T-cell (primary cell): ENCODE data around the gene CERS6. TPM values are rescaled to one million over a fixed set of nuclear protein-coding genes. Genes with fewer than 3 reads are reported as not detected.

Source experiments
- ATAC-seq, 4 experiments: fragments of 200-7000 bp in 3 of 4; fragments of 150-1000 bp in 1 of 4; cut with Tn5 transposase; replicated peaks in 1 of 4; 1 replicate in 3 of 4; 2 replicates in 1 of 4; pipeline ENCODE4 v1.10.0; 2021; ENCODE audit warnings: moderate library complexity in 3 of 4, mild to moderate bottlenecking in 2 of 4, moderate number of reproducible peaks in 1 of 4
- CTCF ChIA-PET, 2 donors: fragments of 300-600 bp; sonication (Branson Sonifier 250); formaldehyde crosslinking; loops; one replicate each; lab custom pipeline; 2022; ENCODE audit warnings: antibody characterized with exemption in 2 of 2; lab: Charles Lee
- POLR2A ChIA-PET, 2 donors: fragments of 300-600 bp; sonication (Branson Sonifier 250); formaldehyde crosslinking; loops; one replicate each; lab custom pipeline; 2022; ENCODE audit warnings: antibody characterized with exemption in 2 of 2; lab: Charles Lee
- DNase-seq, 35 experiments: peaks; one replicate each; pipeline versions ENCODE4 v3.0.0 to v3.0.0-alpha.2; 2013 to 2023
- H3K27ac ChIP-seq: one replicate; pipeline ENCODE4 v1.5.1; 2013; ENCODE audit warnings: low read length
- H3K27me3 ChIP-seq, 2 experiments: replicated peaks in 1 of 2; 1 replicate in 1 of 2; 2 replicates in 1 of 2; pipeline versions ENCODE4 v1.6.1 to v1.7.0; 2013; ENCODE audit warnings: low read length in 1 of 2, mixed read lengths in 1 of 2; ENCODE audit not compliant: control insufficient read depth in 2 of 2, insufficient read depth in 2 of 2; ENCODE audit errors: extremely low read depth in 1 of 2
- H3K36me3 ChIP-seq, 2 donors: 1 replicate in 1 of 2; 2 replicates in 1 of 2; pipeline versions ENCODE4 v1.6.1 to v1.7.0; 2013; ENCODE audit warnings: low read length in 1 of 2; ENCODE audit not compliant: control insufficient read depth in 2 of 2, insufficient read depth in 1 of 2; ENCODE audit errors: extremely low read depth in 1 of 2
- H3K4me1 ChIP-seq, 2 experiments: 1 replicate in 1 of 2; 2 replicates in 1 of 2; pipeline versions ENCODE4 v1.6.1 to v1.7.0; 2013; ENCODE audit warnings: low read length in 2 of 2, mixed read lengths in 1 of 2; ENCODE audit not compliant: insufficient read depth in 2 of 2, control insufficient read depth in 1 of 2; ENCODE audit errors: extremely low read depth in 1 of 2
- H3K4me3 ChIP-seq, 2 donors: 1 replicate in 1 of 2; 2 replicates in 1 of 2; pipeline versions ENCODE4 v1.5.1 to v1.7.0; 2013; ENCODE audit warnings: mild to moderate bottlenecking in 2 of 2, low read length in 1 of 2, moderate library complexity in 1 of 2; ENCODE audit not compliant: control insufficient read depth in 1 of 2; ENCODE audit errors: extremely low read depth in 1 of 2
- H3K9me3 ChIP-seq: 2 replicates; pipeline ENCODE4 v1.7.0; 2013
- H3K27ac Mint-ChIP-seq, 2 donors: one replicate each; pipeline ENCODE4 v1.8.0; 2020 to 2021; ENCODE audit warnings: mild to moderate bottlenecking in 2 of 2, mixed read lengths in 2 of 2
- H3K27me3 Mint-ChIP-seq, 2 donors: one replicate each; pipeline ENCODE4 v1.8.0; 2021 to 2022; ENCODE audit warnings: mixed read lengths in 2 of 2
- H3K36me3 Mint-ChIP-seq: one replicate; pipeline ENCODE4 v1.8.0; 2021; ENCODE audit warnings: mixed read lengths
- H3K4me1 Mint-ChIP-seq, 3 donors: one replicate each; pipeline ENCODE4 v1.8.0; 2020 to 2022; ENCODE audit warnings: mixed read lengths in 3 of 3, mild to moderate bottlenecking in 1 of 3
- H3K4me3 Mint-ChIP-seq, 3 donors: one replicate each; pipeline ENCODE4 v1.8.0; 2020 to 2022; ENCODE audit warnings: mild to moderate bottlenecking in 3 of 3, mixed read lengths in 3 of 3, moderate library complexity in 3 of 3
- H3K9me3 Mint-ChIP-seq, 3 donors: one replicate each; pipeline ENCODE4 v1.8.0; 2020 to 2022; ENCODE audit warnings: mixed read lengths in 3 of 3
- WGBS: methylation state at CpG from one replicate; pipeline ENCODE4 v1.1.5; 2013; ENCODE audit warnings: missing lambda C conversion rate; ENCODE audit not compliant: insufficient coverage; 5-methylcytosine and 5-hydroxymethylcytosine counted together
- total RNA-seq, 35 experiments: library from RNA in 6 of 35; stranded (reverse) in 6 of 35; fragments of 120-200 nt in 1 of 35; gene quantifications; one replicate each; pipeline versions ENCODE4 v1.2.1 to v1.2.4 and lab custom pipeline; 2013 to 2026

CERS6 gene
- total RNA-seq, 5 donors from 2014 or later (not counting 1 experiment from before 2014, with no cell fraction given): 11.1 to 20.3 (median 13.6) TPM

DNA sequence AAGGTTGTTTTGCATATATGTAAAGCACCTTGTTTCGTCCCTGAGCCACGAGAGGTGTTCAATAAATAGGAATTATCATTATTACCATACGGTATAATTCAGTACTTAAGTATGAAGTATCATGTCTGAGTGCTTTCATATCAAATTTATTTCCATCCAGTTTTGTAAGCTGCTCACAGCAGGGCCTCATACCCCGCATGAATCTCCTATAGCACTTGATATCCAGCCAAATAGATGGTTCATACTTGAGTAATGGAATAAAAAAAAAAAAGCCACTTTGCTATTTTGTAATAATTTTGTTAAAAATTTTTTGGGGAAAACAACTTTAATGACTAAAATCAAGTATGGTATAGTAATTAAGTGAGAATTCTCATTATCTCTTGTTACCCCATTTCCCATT lies 185.6 kb downstream of the CERS6 start:
- POLR2A ChIA-PET: no interaction called here
- Mint-ChIP-seq H3K27ac (no peak overlapping the region), H3K9me3 (peaks cover 0 to 4% (median 0%) of the 10 kb centered on the region in 3 donors), H3K4me1 (peaks cover 15 to 48% (median 39%) of the 10 kb centered on the region in 3 donors), H3K36me3 (peaks cover 12% of the 10 kb centered on the region), H3K4me3 (no peak overlapping the region), H3K27me3 (no peaks in the 10 kb centered on the region)
- Histone ChIP-seq H3K36me3 (no peaks in the 10 kb centered on the region), H3K4me3 (no peak overlapping the region), H3K9me3 (no peaks in the 10 kb centered on the region), H3K27me3 (no peaks in the 10 kb centered on the region), H3K27ac (no peak overlapping the region), H3K4me1 (no peaks in the 10 kb centered on the region)
- no peak for DNase-seq
- no CpG with 5 or more reads among the region's 4 CpGs for WGBS
- CTCF ChIA-PET: no interaction called here
- no peak for ATAC-seq

DNA sequence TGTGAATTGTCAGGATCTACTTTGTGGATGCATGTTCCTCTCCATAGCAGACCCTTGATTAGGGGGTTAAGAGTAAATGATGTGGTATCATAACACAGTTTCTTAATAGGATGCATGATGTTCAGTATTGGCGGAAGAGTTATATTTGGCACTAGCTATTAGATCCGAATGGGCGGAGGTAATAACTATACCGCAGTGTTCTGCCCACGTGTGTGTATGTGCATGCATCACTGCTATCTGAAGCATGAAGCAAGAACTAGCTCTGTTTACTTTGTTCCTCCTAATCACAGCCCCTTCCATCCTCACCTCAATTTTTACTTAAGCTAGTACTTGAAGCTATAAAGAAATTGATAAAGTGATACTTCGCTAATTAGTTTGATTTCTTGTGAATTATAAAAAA lies 186.8 kb downstream of the CERS6 start:
- Mint-ChIP-seq H3K27ac (no peak overlapping the region), H3K9me3 (peaks cover 0 to 4% (median 0%) of the 10 kb centered on the region in 3 donors), H3K4me1 (peaks cover 15 to 50% (median 39%) of the 10 kb centered on the region in 3 donors), H3K36me3 (peaks cover 12% of the 10 kb centered on the region), H3K4me3 (no peak overlapping the region), H3K27me3 (no peaks in the 10 kb centered on the region)
- CTCF ChIA-PET: interaction anchor here in 1 of 2 donors (0.7 kb wide), 1 partner anchor 47 kb away, joined by 3 read pairs; no protein-coding TSS in a partner anchor
- no peak for DNase-seq
- POLR2A ChIA-PET: no interaction called here
- Histone ChIP-seq H3K9me3 (no peaks in the 10 kb centered on the region), H3K4me1 (no peaks in the 10 kb centered on the region), H3K27ac (no peak overlapping the region), H3K4me3 (no peak overlapping the region), H3K27me3 (no peaks in the 10 kb centered on the region), H3K36me3 (no peaks in the 10 kb centered on the region)
- 100% methylated on average over 2 of the region's 6 CpGs for WGBS
- no peak for ATAC-seq

DNA sequence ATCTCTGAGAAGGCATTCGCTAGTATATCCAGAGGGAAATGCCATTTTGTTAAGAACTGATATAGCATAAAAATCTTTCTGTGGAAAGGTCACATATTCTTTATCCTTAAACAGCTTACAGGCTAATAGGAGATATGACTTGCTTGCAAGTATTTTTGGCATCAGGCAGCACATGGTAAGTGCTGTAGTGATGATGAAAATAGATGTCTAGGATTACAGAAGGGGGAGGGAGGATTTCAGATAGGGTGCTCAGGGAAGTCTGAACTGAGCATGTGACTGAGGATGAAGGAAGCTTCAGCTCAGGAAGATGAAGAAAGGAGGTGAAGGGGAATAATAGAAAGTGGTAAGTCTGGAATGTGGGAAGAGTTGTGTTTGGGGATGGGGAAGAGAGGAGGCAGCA lies 187.9 kb downstream of the CERS6 start:
- no CpG with 5 or more reads among the region's 1 CpG for WGBS
- Mint-ChIP-seq H3K4me3 (no peak overlapping the region), H3K36me3 (peaks cover 12% of the 10 kb centered on the region), H3K27ac (peak overlapping the region in 1 of 2 donors; percentile 25), H3K4me1 (peaks cover 12 to 48% (median 39%) of the 10 kb centered on the region in 3 donors), H3K27me3 (no peaks in the 10 kb centered on the region), H3K9me3 (peaks cover 0 to 4% (median 0%) of the 10 kb centered on the region in 3 donors)
- ATAC-seq: no peak
- no peaks in the 10 kb centered on the region for H3K36me3 ChIP-seq
- DNase-seq: no peak
- ChIA-PET CTCF (no interaction called here), POLR2A (no interaction called here)
- H3K9me3 ChIP-seq: no peaks in the 10 kb centered on the region
- no peaks in the 10 kb centered on the region for H3K27me3 ChIP-seq
- no peak overlapping the region for H3K4me3 ChIP-seq
- H3K27ac ChIP-seq: no peak overlapping the region
- peaks cover 2 to 11% of the 10 kb centered on the region in 2 experiments for H3K4me1 ChIP-seq

DNA sequence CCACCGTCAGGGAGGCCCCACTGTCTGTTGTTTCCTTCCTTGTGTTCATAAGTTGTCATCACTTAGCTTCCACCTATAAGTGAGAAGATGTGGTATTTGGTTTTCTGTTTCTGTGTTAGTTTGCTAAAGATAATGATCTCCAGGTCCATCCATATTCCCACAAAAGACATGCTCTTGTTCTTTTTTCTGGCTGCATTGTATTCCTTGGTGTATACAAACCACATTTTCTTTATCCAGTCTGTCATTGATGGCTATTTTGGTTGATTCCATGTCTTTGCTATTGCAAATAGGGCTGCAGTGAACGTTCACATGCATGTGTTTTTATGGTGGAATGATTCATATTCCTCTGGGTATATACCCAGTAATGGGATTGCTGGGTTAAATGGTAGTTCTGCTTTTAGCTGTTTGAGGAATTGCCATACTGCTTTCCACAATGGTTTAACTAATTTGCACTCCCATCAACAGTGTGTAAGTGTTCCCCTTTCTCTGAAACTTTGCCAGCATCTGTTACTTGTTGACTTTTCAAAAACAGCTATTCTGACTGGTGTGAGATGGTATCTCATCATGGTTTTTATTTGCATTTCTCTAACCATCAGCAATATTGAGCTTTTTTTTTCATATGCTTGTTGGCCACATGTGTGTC lies 189.7 kb downstream of the CERS6 start:
- H3K9me3 ChIP-seq: no peaks in the 10 kb centered on the region
- CTCF ChIA-PET: no interaction called here
- DNase-seq (no peak), ATAC-seq (no peak)
- no peaks in the 10 kb centered on the region for H3K36me3 ChIP-seq
- Mint-ChIP-seq H3K4me1 (peaks cover 20 to 51% (median 37%) of the 10 kb centered on the region in 3 donors), H3K27ac (no peak overlapping the region), H3K4me3 (no peak overlapping the region), H3K36me3 (peaks cover 12% of the 10 kb centered on the region), H3K27me3 (no peaks in the 10 kb centered on the region), H3K9me3 (peaks cover 0 to 4% (median 0%) of the 10 kb centered on the region in 3 donors)
- WGBS: no CpG with 5 or more reads among the region's 2 CpGs
- H3K4me3 ChIP-seq: no peak overlapping the region
- POLR2A ChIA-PET: no interaction called here
- H3K4me1 ChIP-seq: peaks cover 4 to 14% of the 10 kb centered on the region in 2 experiments
- no peaks in the 10 kb centered on the region for H3K27me3 ChIP-seq
- no peak overlapping the region for H3K27ac ChIP-seq

DNA sequence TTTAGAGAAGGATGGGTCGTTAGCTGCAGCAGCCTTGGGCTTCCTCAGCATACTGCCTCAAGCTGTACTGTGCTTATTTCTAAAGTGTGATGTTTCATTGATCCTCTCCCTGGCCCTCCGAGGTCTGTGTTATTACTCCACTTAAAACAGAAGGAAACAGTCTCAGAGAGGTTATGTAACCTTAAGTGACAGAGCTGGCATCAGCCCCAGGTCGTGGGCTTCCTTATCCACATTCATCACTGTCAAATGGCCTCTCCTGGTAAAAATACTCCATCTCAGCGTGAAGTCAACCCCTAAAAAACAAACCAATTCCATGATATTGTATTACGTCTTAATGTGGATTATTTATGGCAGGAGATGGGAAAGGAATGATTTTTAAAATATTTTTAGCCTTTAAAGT lies 193.0 kb downstream of the CERS6 start:
- no peak overlapping the region for H3K27ac ChIP-seq
- H3K4me1 ChIP-seq: peaks cover 4 to 14% of the 10 kb centered on the region in 2 experiments
- POLR2A ChIA-PET: no interaction called here
- H3K9me3 ChIP-seq: no peaks in the 10 kb centered on the region
- DNase-seq (no peak), ATAC-seq (no peak)
- Mint-ChIP-seq H3K9me3 (peaks cover 0 to 4% (median 0%) of the 10 kb centered on the region in 3 donors), H3K27me3 (no peaks in the 10 kb centered on the region), H3K4me3 (no peak overlapping the region), H3K4me1 (peaks cover 9 to 32% (median 13%) of the 10 kb centered on the region in 3 donors), H3K36me3 (peaks cover 7% of the 10 kb centered on the region), H3K27ac (peak overlapping the region in 1 of 2 donors; percentile 18)
- H3K27me3 ChIP-seq: no peaks in the 10 kb centered on the region
- no CpG with 5 or more reads among the region's 5 CpGs for WGBS
- CTCF ChIA-PET: no interaction called here
- no peak overlapping the region for H3K4me3 ChIP-seq
- H3K36me3 ChIP-seq: no peaks in the 10 kb centered on the region

DNA sequence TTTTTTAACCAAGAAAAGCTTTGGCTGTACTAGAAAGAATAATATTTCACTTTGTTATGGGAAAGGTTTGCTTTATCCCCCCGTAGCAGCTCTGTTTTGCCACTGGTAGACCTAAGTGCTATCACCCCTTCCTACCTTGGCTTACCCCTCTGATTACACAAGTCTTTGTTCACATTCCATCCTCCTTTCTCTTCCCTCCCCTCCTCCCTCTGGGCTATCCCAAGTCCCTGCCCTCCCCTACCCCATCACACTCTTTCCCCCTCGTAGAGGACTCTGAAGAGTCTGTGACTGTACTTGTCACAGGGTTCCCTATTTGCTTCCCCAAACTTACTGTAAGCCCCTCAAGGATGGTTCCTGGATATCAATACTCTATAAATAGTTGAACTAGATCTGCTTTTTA lies 193.5 kb downstream of the CERS6 start:
- H3K4me1 Mint-ChIP-seq: peaks cover 5 to 27% (median 11%) of the 10 kb centered on the region in 3 donors
- no peak for ATAC-seq
- H3K27ac Mint-ChIP-seq: no peak overlapping the region
- peaks cover 4 to 14% of the 10 kb centered on the region in 2 experiments for H3K4me1 ChIP-seq
- no peak for DNase-seq
- no peaks in the 10 kb centered on the region for H3K9me3 ChIP-seq
- no peaks in the 10 kb centered on the region for H3K27me3 ChIP-seq
- no peak overlapping the region for H3K4me3 Mint-ChIP-seq
- 67% methylated on average over 1 of the region's 2 CpGs for WGBS
- H3K36me3 Mint-ChIP-seq: peaks cover 7% of the 10 kb centered on the region
- H3K36me3 ChIP-seq: no peaks in the 10 kb centered on the region
- H3K4me3 ChIP-seq: no peak overlapping the region
- peaks cover 0 to 4% (median 0%) of the 10 kb centered on the region in 3 donors for H3K9me3 Mint-ChIP-seq
- CTCF ChIA-PET: no interaction called here
- H3K27me3 Mint-ChIP-seq: no peaks in the 10 kb centered on the region
- H3K27ac ChIP-seq: no peak overlapping the region
- POLR2A ChIA-PET: no interaction called here
